ENCODE measurements around the gene DAZAP1.

The DAZAP1 gene

DNA sequence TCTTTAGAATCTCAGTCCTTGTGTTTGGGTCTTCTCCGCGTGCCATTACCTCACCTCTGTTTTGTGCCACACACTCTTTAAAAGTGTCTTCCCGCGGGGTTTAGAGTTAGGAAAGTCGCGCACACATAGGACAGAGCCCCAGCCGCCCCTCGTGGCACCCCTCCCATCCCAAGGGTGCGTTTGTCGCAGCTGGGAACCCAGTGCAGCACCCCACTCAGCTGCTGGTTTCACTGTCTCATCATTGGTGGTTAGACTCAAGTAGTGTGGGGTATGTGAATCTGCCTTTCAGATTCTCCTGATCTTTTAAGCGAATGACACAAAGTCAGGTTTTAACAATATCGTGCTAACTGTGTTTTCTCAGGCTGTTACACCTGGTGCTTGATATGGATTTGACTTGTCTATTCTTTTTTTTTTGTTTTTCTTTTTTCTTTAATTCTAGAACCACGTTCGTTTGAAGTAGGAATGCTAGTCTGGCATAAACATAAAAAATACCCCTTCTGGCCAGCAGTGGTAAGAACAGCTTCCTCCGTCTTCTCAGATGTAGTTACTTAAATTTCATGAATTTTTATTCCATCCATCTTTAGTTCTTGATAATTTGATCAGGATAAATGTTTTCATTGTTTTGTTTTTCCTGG, 43.2 kb upstream of the DAZAP1 start:
- no peaks in the 10 kb centered on the region for H3K9me3 ChIP-seq (ENCODE audit: control insufficient read depth, low read length)
- no peak overlapping the region for H4K91ac ChIP-seq (ENCODE audit: low read length)
- WGBS: 92% methylated on average over 12 of the region's 15 CpGs
- no peak overlapping the region for H3K27ac ChIP-seq (ENCODE audit: low read length, poor library complexity, severe bottlenecking)
- H3K4me3 ChIP-seq (ENCODE audit: insufficient read depth in 1 of 2, low read depth in 1 of 2, low read length in 2 of 2): no peak overlapping the region
- H3K36me3 ChIP-seq (ENCODE audit: control insufficient read depth in 1 of 2, insufficient read depth in 2 of 2, low read depth in 1 of 2, low read length in 2 of 2): peaks cover 66 to 79% of the 10 kb centered on the region in 2 experiments
- no peak overlapping the region for H2BK5ac ChIP-seq (ENCODE audit: low read depth, low read length, poor library complexity, severe bottlenecking)
- no peak overlapping the region for H3K18ac ChIP-seq (ENCODE audit: low read depth in 1 of 2, low read length in 2 of 2)
- H2BK15ac ChIP-seq (ENCODE audit: low read depth, poor library complexity, severe bottlenecking): no peak overlapping the region
- no peak overlapping the region for H2AK5ac ChIP-seq (ENCODE audit: low read length, severe bottlenecking)
- H3K79me1 ChIP-seq (replicated peaks; ENCODE audit: low read length, poor library complexity, severe bottlenecking): peaks cover 31% of the 10 kb centered on the region
- H3K23ac ChIP-seq (ENCODE audit: low read length in 2 of 2): no peak overlapping the region
- no peak overlapping the region for H3K14ac ChIP-seq (ENCODE audit: low read length in 2 of 2)
- H3K27me3 ChIP-seq (ENCODE audit: control insufficient read depth in 1 of 2, insufficient read depth in 1 of 2, low read length in 2 of 2): no peaks in the 10 kb centered on the region
- H3K4me1 ChIP-seq (ENCODE audit: control insufficient read depth, insufficient read depth, low read depth, low read length): peaks cover 24% of the 10 kb centered on the region
- no peak overlapping the region for H4K8ac ChIP-seq (ENCODE audit: low read length)
- DNase-seq: peak; percentile 22
- H2AFZ ChIP-seq (ENCODE audit: low read depth, low read length): no peak overlapping the region
- no peak overlapping the region for H3K9ac ChIP-seq (ENCODE audit: low read length)
- H3K4ac ChIP-seq (ENCODE audit: low read depth in 1 of 2, low read length in 2 of 2): no peak overlapping the region
- H3K4me2 ChIP-seq (ENCODE audit: low read length, poor library complexity, severe bottlenecking): no peak overlapping the region
- H2BK120ac ChIP-seq (ENCODE audit: low read depth, low read length): no peak overlapping the region
- H2BK12ac ChIP-seq (ENCODE audit: low read length in 2 of 2): no peak overlapping the region

DNA sequence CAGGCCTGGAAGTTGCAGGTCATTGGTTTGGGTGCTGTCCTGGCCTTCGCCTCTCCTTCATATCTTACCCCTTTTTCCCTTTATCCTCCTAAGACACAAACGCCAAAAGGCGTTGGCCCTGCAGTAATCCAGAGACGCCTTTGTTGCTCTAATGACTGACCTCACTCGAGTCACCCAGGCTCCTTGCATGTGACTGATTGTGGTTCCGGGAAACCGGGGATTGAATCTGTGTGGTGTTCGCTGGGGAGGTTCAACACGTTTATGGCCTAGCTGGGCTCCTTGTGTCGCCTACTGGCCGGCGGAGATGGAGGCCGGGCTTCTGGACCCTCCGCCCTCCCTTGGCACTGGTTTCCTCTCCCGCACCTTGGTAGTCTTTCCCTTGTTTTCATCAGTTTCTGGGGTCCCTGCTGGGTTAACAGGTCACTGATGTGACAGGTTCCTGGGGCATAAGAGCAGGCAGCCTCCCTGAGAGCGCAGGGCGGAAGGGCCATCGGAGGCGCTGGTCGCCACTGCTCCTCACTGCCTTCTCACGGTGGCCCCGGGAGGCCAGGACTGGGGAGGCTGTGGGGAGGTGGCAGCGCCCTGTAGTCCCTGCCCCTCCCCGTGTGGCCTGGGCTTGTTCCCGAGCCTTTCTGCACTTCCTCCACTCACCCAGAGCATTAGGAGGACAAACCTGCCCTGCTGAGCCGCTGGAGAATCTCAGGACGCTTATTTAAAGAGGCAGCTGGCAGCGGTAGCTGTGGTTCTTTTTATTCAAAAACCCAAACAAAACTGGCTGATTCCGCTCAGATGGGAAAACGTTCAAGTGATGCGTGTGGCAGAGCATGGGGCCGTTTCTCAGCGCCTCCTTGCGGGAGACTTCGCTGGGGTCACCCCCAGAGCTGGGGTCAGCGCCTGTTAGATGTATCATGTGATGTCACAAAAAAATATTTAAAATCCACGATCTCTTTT, 41.8 kb upstream of the DAZAP1 start:
- H3K79me1 ChIP-seq (replicated peaks; ENCODE audit: low read length, poor library complexity, severe bottlenecking): peaks cover 32% of the 10 kb centered on the region
- H2AK5ac ChIP-seq (ENCODE audit: low read length, severe bottlenecking): no peak overlapping the region
- no peak overlapping the region for H2BK15ac ChIP-seq (ENCODE audit: low read depth, poor library complexity, severe bottlenecking)
- no peak overlapping the region for H4K8ac ChIP-seq (ENCODE audit: low read length)
- 95% methylated on average over 37 of the region's 37 CpGs for WGBS
- H3K27me3 ChIP-seq (ENCODE audit: control insufficient read depth in 1 of 2, insufficient read depth in 1 of 2, low read length in 2 of 2): no peaks in the 10 kb centered on the region
- no peak overlapping the region for H2BK5ac ChIP-seq (ENCODE audit: low read depth, low read length, poor library complexity, severe bottlenecking)
- no peaks in the 10 kb centered on the region for H3K9me3 ChIP-seq (ENCODE audit: control insufficient read depth, low read length)
- H3K4me3 ChIP-seq (ENCODE audit: insufficient read depth in 1 of 2, low read depth in 1 of 2, low read length in 2 of 2): no peak overlapping the region
- no peak overlapping the region for H3K27ac ChIP-seq (ENCODE audit: low read length, poor library complexity, severe bottlenecking)
- peaks cover 17% of the 10 kb centered on the region for H3K4me1 ChIP-seq (ENCODE audit: control insufficient read depth, insufficient read depth, low read depth, low read length)
- H2BK12ac ChIP-seq (ENCODE audit: low read length in 2 of 2): no peak overlapping the region
- H2AFZ ChIP-seq (ENCODE audit: low read depth, low read length): no peak overlapping the region
- no peak overlapping the region for H3K9ac ChIP-seq (ENCODE audit: low read length)
- no peak overlapping the region for H3K18ac ChIP-seq (ENCODE audit: low read depth in 1 of 2, low read length in 2 of 2)
- no peak for DNase-seq
- H3K23ac ChIP-seq (ENCODE audit: low read length in 2 of 2): no peak overlapping the region
- H2BK120ac ChIP-seq (ENCODE audit: low read depth, low read length): no peak overlapping the region
- H3K36me3 ChIP-seq (ENCODE audit: control insufficient read depth in 1 of 2, insufficient read depth in 2 of 2, low read depth in 1 of 2, low read length in 2 of 2): peaks cover 71 to 79% of the 10 kb centered on the region in 2 experiments
- H3K4me2 ChIP-seq (ENCODE audit: low read length, poor library complexity, severe bottlenecking): no peak overlapping the region
- H3K4ac ChIP-seq (ENCODE audit: low read depth in 1 of 2, low read length in 2 of 2): no peak overlapping the region
- H4K91ac ChIP-seq (ENCODE audit: low read length): no peak overlapping the region
- H3K14ac ChIP-seq (ENCODE audit: low read length in 2 of 2): no peak overlapping the region

DNA sequence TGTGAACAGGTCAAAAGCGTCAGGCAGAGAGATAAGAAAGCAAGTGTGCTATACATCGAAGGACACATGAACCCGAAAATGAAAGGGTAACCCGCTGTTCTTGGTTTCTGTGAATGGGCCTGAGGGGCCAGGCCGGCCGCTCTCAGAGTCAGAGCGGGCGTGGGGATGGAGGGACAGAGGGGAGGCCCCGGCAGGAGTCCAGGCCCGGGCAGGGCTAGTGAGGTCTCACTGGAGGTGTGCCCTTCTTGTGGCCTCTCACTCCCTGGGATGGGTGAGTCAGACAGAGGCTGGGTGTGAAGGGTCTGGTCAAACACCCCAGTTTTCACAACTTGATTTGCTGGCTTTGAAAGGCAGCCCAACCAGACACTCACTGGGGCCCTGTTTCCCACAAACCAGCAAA, 41.1 kb upstream of the DAZAP1 start:
- Histone ChIP-seq H4K8ac (ENCODE audit: low read length) (no peak overlapping the region), H3K4me1 (ENCODE audit: control insufficient read depth, insufficient read depth, low read depth, low read length) (peaks cover 19% of the 10 kb centered on the region), H3K79me1 (replicated peaks; ENCODE audit: low read length, poor library complexity, severe bottlenecking) (peaks cover 32% of the 10 kb centered on the region), H3K4me2 (ENCODE audit: low read length, poor library complexity, severe bottlenecking) (no peak overlapping the region), H2BK12ac (ENCODE audit: low read length in 2 of 2) (no peak overlapping the region), H3K36me3 (ENCODE audit: control insufficient read depth in 1 of 2, insufficient read depth in 2 of 2, low read depth in 1 of 2, low read length in 2 of 2) (peaks cover 75 to 86% of the 10 kb centered on the region in 2 experiments), H2BK120ac (ENCODE audit: low read depth, low read length) (no peak overlapping the region), H3K4ac (ENCODE audit: low read depth in 1 of 2, low read length in 2 of 2) (no peak overlapping the region), H2AK5ac (ENCODE audit: low read length, severe bottlenecking) (no peak overlapping the region), H3K23ac (ENCODE audit: low read length in 2 of 2) (no peak overlapping the region), H3K14ac (ENCODE audit: low read length in 2 of 2) (no peak overlapping the region), H4K91ac (ENCODE audit: low read length) (no peak overlapping the region), H3K18ac (ENCODE audit: low read depth in 1 of 2, low read length in 2 of 2) (no peak overlapping the region), H3K27me3 (ENCODE audit: control insufficient read depth in 1 of 2, insufficient read depth in 1 of 2, low read length in 2 of 2) (no peaks in the 10 kb centered on the region), H2BK15ac (ENCODE audit: low read depth, poor library complexity, severe bottlenecking) (no peak overlapping the region), H2BK5ac (ENCODE audit: low read depth, low read length, poor library complexity, severe bottlenecking) (no peak overlapping the region), H3K27ac (ENCODE audit: low read length, poor library complexity, severe bottlenecking) (no peak overlapping the region), H3K4me3 (ENCODE audit: insufficient read depth in 1 of 2, low read depth in 1 of 2, low read length in 2 of 2) (no peak overlapping the region), H3K9me3 (ENCODE audit: control insufficient read depth, low read length) (no peaks in the 10 kb centered on the region), H2AFZ (ENCODE audit: low read depth, low read length) (no peak overlapping the region), H3K9ac (ENCODE audit: low read length) (no peak overlapping the region)
- 97% methylated on average over 9 of the region's 10 CpGs for WGBS
- DNase-seq: no peak
